ENCODE data around the gene TPCN1. TPM values are rescaled to one million over a fixed set of nuclear protein-coding genes. Genes with fewer than 3 reads are reported as not detected.

Gene TPCN1
- total and polyA plus RNA-seq, 2 experiments from 2014 or later: 14.4 to 16.2 TPM

GRCh38 chr12:113276306-113276705 is 55.0 kb downstream of the TPCN1 start (continued):
- TF ChIP-seq JUNB (IDR thresholded peaks at IDR 0.05; ENCODE audit: unreplicated experiment) (no peak), REST (IDR thresholded peaks at IDR 0.05; ENCODE audit: unreplicated experiment) (no peak), ZNF331 (CRISPR knock-in tag; IDR thresholded peaks at IDR 0.05; ENCODE audit: low read depth) (no peak), CTCF (conservative IDR thresholded peaks at IDR 0.05; ENCODE audit: low read depth in 2 of 2) (no peak), POLR2AphosphoS5 (IDR thresholded peaks at IDR 0.05; ENCODE audit: low read depth) (no peak)

- H3K27me3 ChIP-seq (ENCODE audit: insufficient read depth): no peaks in the 10 kb centered on the region
- H3K4me1 Mint-ChIP-seq: peaks cover 7% of the 10 kb centered on the region
- DNase-seq (ENCODE audit: low spot score) (no peak), ATAC-seq (no peak)
- TF ChIP-seq ZNF331 (CRISPR knock-in tag; IDR thresholded peaks at IDR 0.05; ENCODE audit: low read depth) (no peak), ZNF114 (CRISPR knock-in tag; IDR thresholded peaks at IDR 0.05) (no peak), STAT1 (IDR thresholded peaks at IDR 0.05; ENCODE audit: unreplicated experiment) (no peak), EZH2 (IDR thresholded peaks at IDR 0.05; ENCODE audit: low read depth, unreplicated experiment) (no peak), POLR2AphosphoS5 (IDR thresholded peaks at IDR 0.05; ENCODE audit: low read depth) (no peak), ZNF462 (CRISPR knock-in tag; IDR thresholded peaks at IDR 0.05) (no peak), NANOG (IDR thresholded peaks at IDR 0.05; ENCODE audit: borderline replicate concordance) (no peak), EZH2phosphoT487 (IDR thresholded peaks at IDR 0.05; ENCODE audit: unreplicated experiment) (no peak)
- H3K4me3 ChIP-seq: no peak overlapping the region
- no peaks in the 10 kb centered on the region for H3K9me2 ChIP-seq (ENCODE audit: insufficient read depth)
- H3K79me2 ChIP-seq (replicated peaks; ENCODE audit: insufficient read depth): no peaks in the 10 kb centered on the region
- H3K9me3 Mint-ChIP-seq: no peaks in the 10 kb centered on the region
- no peaks in the 10 kb centered on the region for H4K20me1 ChIP-seq (replicated peaks; ENCODE audit: insufficient read depth)
- no peak overlapping the region for H3K4me3 Mint-ChIP-seq
- H3K27ac ChIP-seq (ENCODE audit: low read depth): no peak overlapping the region
- no peaks in the 10 kb centered on the region for H3F3A ChIP-seq (replicated peaks; ENCODE audit: low read depth)
- no peaks in the 10 kb centered on the region for H3K36me3 ChIP-seq (ENCODE audit: insufficient read depth)
- H3K27ac Mint-ChIP-seq: no peak overlapping the region; the same call in 1 of the 2 replicates
- no peak overlapping the region for H3K4me2 ChIP-seq
- H3K36me3 Mint-ChIP-seq (ENCODE audit: low read depth): peaks cover 10% of the 10 kb centered on the region
- H3K27me3 Mint-ChIP-seq (ENCODE audit: insufficient read depth, low read depth, poor library complexity): peaks cover 5% of the 10 kb centered on the region
- H3K4me1 ChIP-seq (ENCODE audit: insufficient read depth): no peaks in the 10 kb centered on the region
- no peak overlapping the region for H2AFZ ChIP-seq
Measured at GRCh38 chr12:113276946-113277500, 55.8 kb downstream of the TPCN1 start.
